Measurements from ENCODE around the gene SGCD.

Gene SGCD

GRCh38 chr5:156722358-156722757 is 395.4 kb downstream of the SGCD start:
- no peak for TF ChIP-seq CSDC2 (CRISPR knock-in tag; IDR thresholded peaks at IDR 0.05)
- no peak for TF ChIP-seq CSRNP3 (CRISPR knock-in tag; IDR thresholded peaks at IDR 0.05)
- no peak for TF ChIP-seq PPARA (CRISPR knock-in tag; IDR thresholded peaks at IDR 0.05; ENCODE audit: borderline replicate concordance)
- no peak for TF ChIP-seq TOX (CRISPR knock-in tag; IDR thresholded peaks at IDR 0.05; ENCODE audit: borderline replicate concordance)
- TF ChIP-seq ZFP30 (CRISPR knock-in tag; IDR thresholded peaks at IDR 0.05): no peak
- TF ChIP-seq TCF4 (CRISPR knock-in tag; IDR thresholded peaks at IDR 0.05; ENCODE audit: borderline replicate concordance): no peak
- no peak for TF ChIP-seq BACH2 (CRISPR knock-in tag; IDR thresholded peaks at IDR 0.05; ENCODE audit: borderline replicate concordance)
- no peak for TF ChIP-seq GLIS3 (CRISPR knock-in tag; IDR thresholded peaks at IDR 0.05)
- no peak for TF ChIP-seq RARB (CRISPR knock-in tag; IDR thresholded peaks at IDR 0.05)
- TF ChIP-seq ARNTL (CRISPR knock-in tag; IDR thresholded peaks at IDR 0.05; ENCODE audit: borderline replicate concordance, low read depth): no peak
- TF ChIP-seq ZNF70 (CRISPR knock-in tag; IDR thresholded peaks at IDR 0.05): no peak
- no peak for TF ChIP-seq CREB5 (CRISPR knock-in tag; IDR thresholded peaks at IDR 0.05; ENCODE audit: low read depth)
- TF ChIP-seq TSHZ2 (CRISPR knock-in tag; IDR thresholded peaks at IDR 0.05): no peak
- no peak for TF ChIP-seq ZNF8 (CRISPR knock-in tag; IDR thresholded peaks at IDR 0.05)
- no peak for TF ChIP-seq ZC3H10 (CRISPR knock-in tag; IDR thresholded peaks at IDR 0.05)
- TF ChIP-seq ISL1 (CRISPR knock-in tag; IDR thresholded peaks at IDR 0.05): no peak
- no peak for TF ChIP-seq POU6F1 (CRISPR knock-in tag; IDR thresholded peaks at IDR 0.05; ENCODE audit: borderline replicate concordance, low read depth)
- TF ChIP-seq ESRRG (CRISPR knock-in tag; IDR thresholded peaks at IDR 0.05): no peak
- TF ChIP-seq ZFP3 (CRISPR knock-in tag; IDR thresholded peaks at IDR 0.05): no peak
- TF ChIP-seq OSR1 (CRISPR knock-in tag; IDR thresholded peaks at IDR 0.05): no peak
- ATAC-seq: no peak

GRCh38 chr5:156735477-156735876 is 408.5 kb downstream of the SGCD start:
- ATAC-seq: no peak

More at GRCh38 chr5:156735477-156735876, 408.5 kb downstream of the SGCD start:
- TF ChIP-seq OSR1 (CRISPR knock-in tag; IDR thresholded peaks at IDR 0.05): no peak
- TF ChIP-seq PPARA (CRISPR knock-in tag; IDR thresholded peaks at IDR 0.05; ENCODE audit: borderline replicate concordance): no peak
- no peak for TF ChIP-seq ISL1 (CRISPR knock-in tag; IDR thresholded peaks at IDR 0.05)
- TF ChIP-seq RARB (CRISPR knock-in tag; IDR thresholded peaks at IDR 0.05): no peak
- no peak for TF ChIP-seq ESRRG (CRISPR knock-in tag; IDR thresholded peaks at IDR 0.05)
- no peak for TF ChIP-seq ZC3H10 (CRISPR knock-in tag; IDR thresholded peaks at IDR 0.05)
- no peak for TF ChIP-seq TSHZ2 (CRISPR knock-in tag; IDR thresholded peaks at IDR 0.05)
- no peak for TF ChIP-seq POU6F1 (CRISPR knock-in tag; IDR thresholded peaks at IDR 0.05; ENCODE audit: borderline replicate concordance, low read depth)
- no peak for TF ChIP-seq GLIS3 (CRISPR knock-in tag; IDR thresholded peaks at IDR 0.05)
- TF ChIP-seq CSDC2 (CRISPR knock-in tag; IDR thresholded peaks at IDR 0.05): no peak
- no peak for TF ChIP-seq ZNF565 (CRISPR knock-in tag; conservative IDR thresholded peaks at IDR 0.05; ENCODE audit: low read depth)
- no peak for TF ChIP-seq ZFP3 (CRISPR knock-in tag; IDR thresholded peaks at IDR 0.05)
- TF ChIP-seq BACH2 (CRISPR knock-in tag; IDR thresholded peaks at IDR 0.05; ENCODE audit: borderline replicate concordance): no peak
